Measurements from ENCODE around the gene NAA25.

NAA25 gene

GRCh38 chr12:111980598-111980997, 128.0 kb downstream of the NAA25 start:
- H3K27ac ChIP-seq: no peak overlapping the region
- POLR2A ChIA-PET (ENCODE audit: low non-redundant PET): no interaction called here
- DNase-seq (ENCODE audit: low spot score): no peak
- CTCF ChIA-PET: no interaction called here
- no peak for TF ChIP-seq CTCF (conservative IDR thresholded peaks at IDR 0.05; ENCODE audit: low read depth)

- TF ChIP-seq CTCF (conservative IDR thresholded peaks at IDR 0.05; ENCODE audit: low read depth): no peak
- DNase-seq (ENCODE audit: low spot score): no peak
- ChIA-PET POLR2A (ENCODE audit: low non-redundant PET) (no interaction called here), CTCF (interaction anchor here (0.6 to 0.9 kb wide), 2 partner anchors 32 to 287 kb away, joined by 3 read pairs; no protein-coding TSS in a partner anchor)
- H3K27ac ChIP-seq: no peak overlapping the region
Observed at GRCh38 chr12:111978545-111978944, 130.0 kb downstream of the NAA25 start.

GRCh38 chr12:111976860-111977259, 131.7 kb downstream of the NAA25 start:
- TF ChIP-seq CTCF (conservative IDR thresholded peaks at IDR 0.05; ENCODE audit: low read depth): no peak
- DNase-seq (ENCODE audit: low spot score): no peak
- no peak overlapping the region for H3K27ac ChIP-seq
- CTCF ChIA-PET: no interaction called here
- POLR2A ChIA-PET (ENCODE audit: low non-redundant PET): no interaction called here
